Body of pancreas (tissue), 4 donors: ENCODE data around the gene GLI3. TPM values are rescaled to one million over a fixed set of nuclear protein-coding genes. Genes with fewer than 3 reads are reported as not detected.

Experiments
- ATAC-seq: fragments of 150-250 bp; one replicate; pipeline ENCODE4 v1.9.1; 2016
- DNase-seq, 4 donors: peaks; one replicate each; pipeline ENCODE4 v3.0.0-alpha.2; 2019
- H3K27ac ChIP-seq, 4 donors: fragments of 200-600 bp; sonication (generic); 1 replicate in 3 of 4; 2 replicates in 1 of 4; pipeline versions ENCODE4 v1.5.1 to v1.6.1; 2016 to 2019; ENCODE audit warnings: mild to moderate bottlenecking in 1 of 4, mixed read lengths in 1 of 4, moderate library complexity in 1 of 4
- H3K27me3 ChIP-seq, 2 donors: fragments of 200-600 bp; sonication (generic); one replicate each; pipeline ENCODE4 v1.6.0; 2016; ENCODE audit warnings: mild to moderate bottlenecking in 1 of 2
- H3K36me3 ChIP-seq, 2 donors: fragments of 200-600 bp; sonication (generic); replicated peaks in 1 of 2; 2 replicates each; pipeline ENCODE4 v1.5.1; 2016; ENCODE audit warnings: low read depth in 2 of 2; ENCODE audit not compliant: insufficient read depth in 1 of 2
- H3K4me1 ChIP-seq: fragments of 200-600 bp; sonication (generic); one replicate; pipeline ENCODE4 v1.6.0; 2016
- H3K4me3 ChIP-seq, 2 donors: fragments of 200-600 bp; sonication (generic); 1 replicate in 1 of 2; 2 replicates in 1 of 2; pipeline ENCODE4 v1.5.1; 2016 to 2019
- H3K9me3 ChIP-seq, 3 donors: fragments of 200-600 bp; sonication (generic); 1 replicate in 2 of 3; 2 replicates in 1 of 3; pipeline ENCODE4 v1.5.1; 2016
- CTCF ChIP-seq, 7 experiments: fragments of 450-650 bp in 4 of 7; fragments of 200-600 bp in 3 of 7; sonication (generic) in 3 of 7; IDR thresholded peaks; one replicate each; pipeline ENCODE4 v1.5.1; 2016 to 2019; ENCODE audit warnings: antibody characterized with exemption in 7 of 7
- POLR2A ChIP-seq, 3 donors: fragments of 450-650 bp; IDR thresholded peaks; one replicate each; pipeline ENCODE4 v1.6.1; 2016; ENCODE audit warnings: antibody characterized with exemption in 3 of 3, mild to moderate bottlenecking in 2 of 3
- WGBS, 2 donors: methylation state at CpG; one replicate each; pipeline ENCODE4 v1.1.5; 2017; 5-methylcytosine and 5-hydroxymethylcytosine counted together
- intact Hi-C: fragments of 100-400 bp; cut with DNase I; formaldehyde crosslinking; loops from one replicate; pipeline ENCODE4 v1.15.1; 2023
- total RNA-seq, 2 donors: library from RNA; depleted of rRNA; stranded (reverse); fragments of >200 nt; gene quantifications; one replicate each; pipeline ENCODE4 v1.1.0, GENCODE V29; 2016

Gene GLI3
- total RNA-seq, 2 donors from 2014 or later = 1.0 to 2.0 TPM

GRCh38 chr7:42046483-42046882, 190.5 kb downstream of the GLI3 start:
- Histone ChIP-seq H3K27ac (no peak overlapping the region), H3K27me3 (no peaks in the 10 kb centered on the region), H3K4me1 (no peaks in the 10 kb centered on the region), H3K36me3 (no peaks in the 10 kb centered on the region), H3K9me3 (no peaks in the 10 kb centered on the region), H3K4me3 (no peak overlapping the region)
- DNase-seq = no peak
- no peak for ATAC-seq
- TF ChIP-seq POLR2A (IDR thresholded peaks at IDR 0.05) (no peak), CTCF (IDR thresholded peaks at IDR 0.05) (no peak)
- 46 to 60% methylated on average over 3 of the region's 3 CpGs for WGBS, 2 donors
- intact Hi-C loops = no loop called here

DNA sequence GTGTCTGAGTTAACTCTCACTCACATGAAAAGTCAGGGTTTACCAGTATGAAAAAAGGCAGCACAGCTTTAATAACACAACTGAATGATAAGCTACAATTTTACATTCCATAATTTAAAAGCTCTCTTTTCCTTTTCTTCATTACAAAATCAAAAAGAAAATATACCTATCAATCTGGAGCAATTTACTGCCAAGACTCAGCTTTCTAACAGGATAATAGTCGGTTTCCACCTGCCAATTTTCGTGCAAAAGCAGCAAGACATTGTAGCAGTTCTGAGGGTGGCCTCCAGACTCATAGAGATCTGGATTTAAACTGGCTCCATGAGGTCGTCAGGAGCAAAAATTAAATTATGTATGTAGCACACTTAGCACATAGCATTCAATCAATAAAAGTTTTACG, 191.0 kb downstream of the GLI3 start:
- no peak for TF ChIP-seq POLR2A (IDR thresholded peaks at IDR 0.05)
- no peak for TF ChIP-seq CTCF (IDR thresholded peaks at IDR 0.05)
- ATAC-seq = no peak
- Histone ChIP-seq H3K9me3 (no peaks in the 10 kb centered on the region), H3K4me1 (no peaks in the 10 kb centered on the region), H3K36me3 (no peaks in the 10 kb centered on the region), H3K27me3 (no peaks in the 10 kb centered on the region), H3K4me3 (no peak overlapping the region), H3K27ac (no peak overlapping the region)
- WGBS, 2 donors = 53 to 65% methylated on average over 4 of the region's 4 CpGs
- intact Hi-C loops = no loop called here
- DNase-seq = no peak

- no peak for DNase-seq
- ATAC-seq = no peak
- intact Hi-C loops = no loop called here
- Histone ChIP-seq H3K36me3 (no peaks in the 10 kb centered on the region), H3K9me3 (no peaks in the 10 kb centered on the region), H3K27me3 (no peaks in the 10 kb centered on the region), H3K4me3 (no peak overlapping the region), H3K4me1 (no peaks in the 10 kb centered on the region), H3K27ac (no peak overlapping the region)
- WGBS, 2 donors = 13 to 23% methylated on average over 8 of the region's 8 CpGs
- no peak for TF ChIP-seq CTCF (IDR thresholded peaks at IDR 0.05)
- TF ChIP-seq POLR2A (IDR thresholded peaks at IDR 0.05) = no peak
Observed at GRCh38 chr7:42039921-42040320, 197.1 kb downstream of the GLI3 start.

DNA sequence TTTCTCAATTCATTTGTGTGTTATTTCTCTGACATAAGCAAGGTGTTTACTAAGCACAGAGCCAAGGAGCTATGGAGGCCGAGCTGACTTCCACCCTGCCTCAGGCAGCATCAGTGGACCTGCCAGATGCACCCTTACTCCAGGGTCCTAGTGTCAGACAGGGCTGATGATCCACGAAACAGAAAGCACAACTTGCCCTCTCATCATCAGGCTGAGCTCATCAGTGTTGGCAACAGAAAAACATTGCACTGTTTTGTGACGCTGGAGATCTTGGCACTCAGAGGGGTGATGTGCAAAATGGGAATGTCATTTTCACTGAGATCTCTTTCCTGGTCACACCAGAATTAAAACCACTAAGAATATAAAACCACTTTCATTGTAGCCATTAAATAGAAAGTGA, 201.8 kb downstream of the GLI3 start:
- TF ChIP-seq CTCF (IDR thresholded peaks at IDR 0.05) (no peak), POLR2A (IDR thresholded peaks at IDR 0.05) (no peak)
- Histone ChIP-seq H3K36me3 (no peaks in the 10 kb centered on the region), H3K9me3 (no peaks in the 10 kb centered on the region), H3K27me3 (no peaks in the 10 kb centered on the region), H3K4me1 (no peaks in the 10 kb centered on the region), H3K4me3 (no peak overlapping the region), H3K27ac (no peak overlapping the region)
- intact Hi-C loops = no loop called here
- 67 to 70% methylated on average over 3 of the region's 3 CpGs for WGBS, 2 donors
- DNase-seq (peak in 1 of 4 donors; percentile 8), ATAC-seq (peak; percentile 27)

DNA sequence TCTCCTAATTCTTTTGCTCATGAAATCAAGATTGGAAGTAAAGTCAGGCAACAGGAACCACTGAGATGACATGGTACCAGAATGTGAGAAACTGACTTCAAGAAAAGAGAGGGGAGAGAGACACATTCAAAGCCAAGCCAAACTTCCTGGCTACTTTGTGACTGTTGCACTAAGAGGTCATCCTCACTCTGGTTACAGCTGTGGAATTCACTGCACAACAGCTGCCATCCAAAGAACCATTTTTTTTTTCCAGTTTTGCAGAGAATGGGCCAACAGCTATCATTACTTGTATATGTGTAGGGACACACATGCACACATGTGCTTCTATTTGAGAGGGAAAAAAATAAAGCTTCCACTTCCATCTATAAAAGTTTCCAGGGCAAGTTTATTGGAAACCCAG, 203.5 kb downstream of the GLI3 start:
- TF ChIP-seq CTCF (IDR thresholded peaks at IDR 0.05) (no peak), POLR2A (IDR thresholded peaks at IDR 0.05) (no peak)
- H3K36me3 ChIP-seq = no peaks in the 10 kb centered on the region

More for the DNA sequence above, 203.5 kb downstream of the GLI3 start:
- no peaks in the 10 kb centered on the region for H3K27me3 ChIP-seq
- no peaks in the 10 kb centered on the region for H3K9me3 ChIP-seq
- intact Hi-C loops = no loop called here
- H3K27ac ChIP-seq = no peak overlapping the region
- H3K4me3 ChIP-seq = no peak overlapping the region
- DNase-seq (no peak), ATAC-seq (no peak)
- no peaks in the 10 kb centered on the region for H3K4me1 ChIP-seq
